GM18498 (cell line): ENCODE measurements around the gene GSX2.

Experiments
- ATAC-seq: cut with Tn5 transposase; IDR thresholded peaks from one replicate; pipeline ENCODE4 v1.9.1; 2021; ENCODE audit warnings: mild to moderate bottlenecking, moderate library complexity; ENCODE audit not compliant: unreplicated experiment

Gene GSX2

DNA sequence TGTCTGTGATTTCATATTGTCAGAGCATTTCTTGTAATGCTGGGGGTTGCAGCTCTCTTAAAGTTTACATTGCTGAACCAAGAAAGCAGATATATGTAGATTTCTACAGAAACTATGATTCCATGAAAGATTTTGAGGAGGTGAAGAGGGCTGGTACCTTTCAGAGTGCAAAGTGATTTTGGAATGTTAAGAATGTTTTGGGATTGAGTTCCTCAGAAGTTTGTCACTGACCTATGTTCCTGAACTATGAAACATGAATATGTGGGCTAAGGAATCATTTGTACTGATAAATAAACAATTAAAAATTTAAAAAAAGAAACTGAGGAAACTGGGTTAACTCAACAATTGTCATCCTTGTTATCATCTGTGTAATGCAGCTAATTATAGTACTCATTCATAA, 23.3 kb upstream of the GSX2 start:
- ATAC-seq, result no peak

DNA sequence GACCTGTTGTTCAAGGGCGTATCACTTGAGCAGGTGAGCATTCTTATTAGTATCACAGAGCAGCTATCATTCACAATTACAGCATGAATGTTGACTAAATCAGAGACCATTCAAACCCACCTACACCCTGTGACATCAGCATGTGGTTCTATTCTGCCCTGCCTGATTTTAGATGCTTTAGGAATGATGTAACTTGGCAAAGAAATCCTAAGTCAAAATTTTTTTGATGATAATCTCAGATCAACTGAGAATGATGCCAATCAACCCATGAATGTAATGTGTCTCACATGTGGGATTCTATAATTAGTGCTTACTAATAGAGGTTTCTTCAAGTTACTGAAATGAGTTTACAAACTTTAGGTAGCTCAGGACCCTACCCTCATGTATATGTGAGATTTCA, 22.2 kb upstream of the GSX2 start:
- no peak for ATAC-seq

DNA sequence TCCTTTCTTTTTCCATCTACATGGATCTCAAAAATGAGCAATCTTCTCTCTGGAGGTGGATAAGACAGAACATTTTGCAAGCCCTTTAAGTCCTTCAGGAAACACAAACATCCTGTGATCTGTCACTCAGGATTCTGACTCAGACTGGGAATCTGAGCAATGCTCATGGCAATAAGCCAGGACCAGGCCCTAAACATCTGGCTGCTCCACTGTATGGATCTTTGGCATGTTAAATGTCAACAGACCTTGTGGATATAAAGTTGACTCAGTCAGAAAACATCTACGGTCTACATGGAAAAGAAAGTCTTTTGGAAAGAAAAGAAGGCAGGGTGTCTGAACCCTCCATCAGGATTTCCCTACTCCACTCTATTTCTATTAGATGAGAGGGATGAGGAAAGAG, 17.8 kb upstream of the GSX2 start:
- no peak for ATAC-seq

DNA sequence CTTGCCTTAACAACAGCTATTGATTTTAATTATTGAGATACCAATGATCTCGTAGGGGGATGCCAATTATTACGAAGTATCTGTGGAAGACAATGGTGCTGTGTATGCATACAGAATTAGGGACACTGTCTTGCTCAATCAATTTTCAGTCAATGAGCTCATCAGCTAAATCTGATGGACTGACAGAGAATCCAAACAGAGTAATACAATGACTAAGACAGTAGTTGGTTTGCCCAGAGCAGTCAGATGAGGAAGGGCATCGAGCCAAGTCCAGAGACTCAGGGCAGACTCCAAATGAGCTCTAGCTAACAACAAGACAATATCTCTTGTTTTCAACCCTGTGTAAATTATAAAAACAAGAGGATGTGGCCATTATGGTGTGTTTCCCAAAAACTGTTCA, 14.7 kb upstream of the GSX2 start:
- ATAC-seq, result no peak

DNA sequence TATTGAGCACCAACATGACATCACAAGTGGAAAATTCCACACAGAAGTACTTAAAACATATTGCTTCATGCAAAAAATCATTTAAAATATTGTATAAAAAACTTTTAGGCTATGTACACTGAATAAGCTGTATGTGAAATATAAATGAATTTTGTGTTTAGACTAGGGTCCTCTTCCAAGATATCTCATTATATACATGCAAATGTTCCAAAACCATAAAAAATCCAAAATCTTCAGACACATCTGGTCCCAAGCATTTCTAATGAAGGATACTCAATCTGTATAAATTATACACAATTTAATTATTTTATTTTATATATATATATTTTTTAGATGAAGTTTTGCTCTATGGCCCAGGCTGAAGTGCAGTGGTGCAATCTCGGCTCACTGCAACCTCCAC, 10.1 kb upstream of the GSX2 start:
- no peak for ATAC-seq

DNA sequence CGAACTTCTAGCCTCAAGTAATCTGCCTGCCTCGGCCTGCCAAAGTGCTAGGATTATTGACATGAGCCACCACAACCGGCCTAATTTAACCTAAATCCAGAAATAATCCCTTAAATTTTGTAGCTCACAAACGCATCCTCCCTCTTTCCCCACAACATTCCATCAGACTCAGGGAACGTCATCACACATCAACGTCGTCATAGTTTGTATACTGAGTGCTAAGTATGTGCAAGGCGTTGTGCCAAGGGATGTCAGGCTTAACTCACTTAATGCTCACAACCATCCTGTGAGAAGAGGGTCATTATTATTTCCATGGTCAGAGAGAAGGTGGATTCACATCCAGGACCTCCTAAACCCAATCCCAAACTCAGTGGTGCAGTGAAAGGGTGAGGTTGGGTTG, 9.6 kb upstream of the GSX2 start:
- no peak for ATAC-seq

DNA sequence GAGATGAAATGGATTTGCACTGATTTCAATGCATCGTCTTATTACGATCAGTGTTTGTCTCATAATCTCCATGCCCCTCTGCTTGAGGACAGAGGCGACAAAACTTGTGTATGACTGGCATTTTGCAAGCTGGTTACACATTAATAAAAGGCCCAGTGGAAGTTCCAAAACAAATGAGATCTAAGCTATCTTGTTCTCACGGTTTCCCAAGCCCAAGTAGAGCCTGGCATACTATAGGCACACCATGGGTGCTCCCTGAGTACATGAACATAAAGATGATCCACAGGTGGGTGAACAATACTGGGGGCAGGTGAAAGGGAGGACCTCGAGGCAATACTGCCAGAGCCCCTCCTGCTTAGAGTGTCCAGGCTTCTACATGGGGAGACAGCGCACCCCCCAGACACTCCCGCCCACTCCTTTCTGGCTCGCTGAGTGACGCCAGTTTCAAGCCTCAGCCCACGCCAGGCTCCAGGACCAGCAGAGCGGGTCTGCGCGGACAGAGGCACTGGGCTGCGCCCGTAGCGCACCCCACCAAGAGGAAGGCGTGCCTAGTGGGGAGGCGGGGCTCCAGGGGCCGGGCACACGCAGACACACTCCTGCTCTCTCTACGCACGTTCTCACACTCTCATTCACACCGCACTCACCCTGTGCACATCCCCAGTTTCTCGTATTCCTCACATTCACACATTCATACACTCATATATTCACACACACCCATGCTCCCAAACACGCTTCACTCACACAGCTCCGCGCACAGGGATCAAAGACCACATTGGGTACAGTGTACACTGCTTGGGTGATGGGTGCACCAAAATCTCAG, 8.9 kb upstream of the GSX2 start:
- ATAC-seq, result peak; percentile 67

DNA sequence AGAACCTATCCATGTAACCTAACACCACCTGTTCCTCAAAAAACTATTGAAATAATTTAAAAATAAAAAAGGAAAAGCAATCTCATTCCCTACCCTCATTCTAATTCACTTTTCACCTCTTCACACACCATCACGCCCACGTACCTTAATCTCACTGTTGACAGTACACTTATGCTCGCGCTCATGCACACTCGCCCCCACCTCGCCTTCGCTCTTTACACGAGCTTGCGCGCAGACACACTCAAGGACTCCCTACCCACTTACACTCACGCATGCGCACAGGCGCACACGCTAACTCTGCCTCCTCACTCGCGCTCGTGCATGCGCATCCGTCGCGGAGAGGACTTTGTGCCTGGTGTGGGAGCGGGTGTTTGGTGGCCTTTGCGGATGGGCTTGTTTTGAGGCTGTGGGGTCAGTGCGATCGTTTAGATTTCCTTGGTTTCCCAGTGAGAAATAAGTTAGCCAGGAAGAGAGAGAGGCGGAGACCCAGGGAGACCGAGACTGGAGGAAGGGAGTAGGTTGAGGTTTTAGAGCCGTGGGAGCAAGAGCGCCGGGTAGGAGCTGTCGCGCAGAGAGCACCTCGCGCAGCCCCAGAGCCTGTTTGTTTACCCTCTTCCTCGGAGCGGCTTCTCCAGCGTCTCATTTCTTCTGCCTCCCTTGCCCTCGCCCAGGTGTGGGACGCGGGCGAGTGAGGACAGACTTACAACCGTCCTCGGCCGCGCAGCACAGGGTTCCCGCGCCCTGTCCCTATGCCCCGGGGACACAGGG, 8.1 kb upstream of the GSX2 start:
- peak; percentile 79 for ATAC-seq

DNA sequence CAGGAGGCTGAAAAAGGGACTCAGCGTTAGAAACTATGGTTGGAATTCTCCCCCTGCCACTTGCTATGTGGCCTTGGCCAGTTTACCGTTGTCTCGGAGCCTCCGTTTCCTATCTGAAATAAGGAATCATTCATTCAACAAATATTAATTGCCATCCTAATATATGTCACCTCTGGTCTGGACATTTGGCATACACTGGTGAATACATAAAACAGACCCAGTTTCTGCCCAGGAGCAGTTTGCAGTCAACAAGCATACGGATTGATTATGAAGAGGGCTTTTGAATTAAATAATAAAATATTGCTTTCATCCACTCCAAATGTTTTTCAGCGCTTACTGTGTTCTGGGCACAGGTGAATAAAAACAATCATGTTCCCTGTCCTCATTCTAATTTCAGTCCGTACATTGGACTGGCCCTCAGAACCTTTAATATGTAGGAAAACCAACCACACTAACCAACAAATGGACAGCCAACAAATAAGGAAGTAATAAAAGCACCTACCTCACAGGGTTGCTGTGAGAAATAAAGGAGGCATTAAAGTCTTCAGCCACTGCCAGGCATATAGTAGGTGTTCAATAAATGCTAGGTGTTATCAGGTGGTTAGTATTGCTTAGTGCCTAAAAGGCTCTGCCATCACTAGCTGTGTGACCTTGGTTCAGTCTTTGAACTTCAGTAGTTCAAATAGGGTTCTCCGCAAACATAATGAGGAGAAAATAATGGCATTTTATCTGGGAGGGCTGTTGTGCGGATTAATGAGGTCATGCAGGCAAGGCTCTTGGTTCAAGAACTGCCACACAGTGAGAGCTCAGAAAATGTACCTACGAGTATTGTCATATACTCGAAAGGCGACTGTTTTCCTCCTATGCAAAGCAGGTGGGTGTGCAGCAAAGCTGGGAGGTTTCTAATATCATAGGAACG, 7.3 kb upstream of the GSX2 start:
- ATAC-seq, result no peak

DNA sequence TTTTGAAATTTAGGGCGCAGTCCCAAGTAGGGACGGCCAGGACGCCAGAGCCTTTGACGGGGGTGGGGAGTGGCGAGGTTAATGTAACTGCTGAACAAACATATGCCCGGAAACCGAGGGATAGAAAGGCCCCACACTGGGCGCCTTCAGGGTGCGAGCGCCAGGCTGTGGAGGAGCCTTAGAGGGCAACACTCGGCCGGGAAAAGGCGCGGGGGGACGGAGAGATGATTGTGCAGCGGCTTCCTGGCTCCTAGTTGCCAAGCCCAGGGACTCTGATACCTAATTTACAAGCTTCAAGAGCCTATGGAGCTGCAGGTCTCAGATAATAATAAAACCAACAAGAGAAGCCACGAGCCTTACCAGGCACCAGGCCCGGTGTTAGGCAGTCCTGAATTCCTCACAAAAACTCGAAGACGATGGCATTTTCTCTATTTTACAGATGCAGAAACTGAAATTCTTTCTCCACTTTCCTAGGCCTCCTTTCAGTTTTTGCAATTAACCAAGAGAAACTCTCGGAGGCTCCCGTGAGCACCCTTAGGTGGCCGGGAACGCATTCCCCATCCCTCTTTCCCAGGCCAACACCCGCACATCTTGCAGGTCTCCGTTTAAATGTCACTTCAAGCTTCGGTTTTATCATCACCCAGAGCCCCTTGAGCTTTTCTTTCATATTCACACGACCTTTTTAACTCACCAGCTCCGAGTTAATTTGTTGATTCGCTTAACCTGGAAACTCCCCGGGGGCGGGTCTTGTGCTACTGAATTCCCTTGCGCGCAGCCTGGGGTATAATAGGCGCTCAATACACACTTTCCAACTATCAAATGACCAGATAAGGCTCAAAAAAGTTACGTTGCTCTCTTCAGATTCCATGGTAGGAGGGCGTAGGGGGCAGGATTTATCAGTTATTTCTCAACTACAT, 6.4 kb upstream of the GSX2 start:
- no peak for ATAC-seq

DNA sequence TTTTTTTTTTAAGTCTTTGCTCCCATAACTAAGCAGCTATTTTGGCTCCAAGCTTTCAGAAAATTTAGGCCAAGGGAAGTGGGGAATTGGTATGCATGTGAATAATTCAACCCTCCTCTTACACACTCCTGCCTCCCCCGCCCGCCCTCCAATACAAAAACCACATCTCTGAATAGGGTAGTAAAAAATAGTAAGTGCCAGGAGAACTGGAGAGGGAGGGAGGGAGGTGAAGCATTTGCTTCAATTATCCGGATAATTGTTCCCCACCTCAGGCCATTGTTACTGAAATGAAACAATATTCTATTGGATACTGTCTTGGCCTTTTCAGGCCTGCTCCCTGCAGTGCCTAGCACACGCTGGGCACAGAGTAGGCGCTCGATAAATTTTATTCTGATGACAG, 5.5 kb upstream of the GSX2 start:
- ATAC-seq, result no peak

DNA sequence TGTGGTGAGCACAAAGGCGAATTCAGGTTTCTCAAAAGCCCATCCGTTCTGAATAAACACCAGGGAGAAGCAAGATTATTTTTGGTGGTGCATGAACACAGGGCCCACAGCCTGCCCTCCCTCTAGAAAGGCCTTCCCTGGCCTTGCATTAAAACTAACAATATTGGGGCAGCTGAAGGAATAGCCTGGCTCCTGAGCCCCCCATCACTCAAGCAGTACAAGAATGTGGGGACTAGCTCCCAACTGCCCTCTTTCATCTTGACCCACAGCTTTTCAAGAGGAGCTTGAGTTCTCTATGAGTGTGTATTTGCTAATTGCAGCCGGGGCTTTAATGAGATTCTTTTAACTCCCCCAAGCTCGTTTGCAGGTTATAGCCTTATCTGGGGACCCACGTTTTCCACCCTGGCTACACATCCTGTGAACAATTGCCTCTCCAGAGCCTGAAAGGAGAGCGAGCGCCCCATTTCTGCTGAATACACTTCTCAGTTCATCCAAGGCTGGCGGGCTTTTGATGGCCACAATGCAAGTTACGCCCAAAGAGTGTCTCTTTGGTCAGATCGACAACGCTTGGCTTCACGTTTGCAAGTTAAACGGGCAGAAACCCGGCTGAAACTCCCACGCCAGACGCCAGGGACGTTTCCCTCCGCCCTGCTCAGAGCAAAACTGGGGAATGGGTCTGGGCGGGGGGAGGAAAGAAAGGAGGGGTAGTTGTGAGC, 4.7 kb upstream of the GSX2 start:
- ATAC-seq, result no peak

DNA sequence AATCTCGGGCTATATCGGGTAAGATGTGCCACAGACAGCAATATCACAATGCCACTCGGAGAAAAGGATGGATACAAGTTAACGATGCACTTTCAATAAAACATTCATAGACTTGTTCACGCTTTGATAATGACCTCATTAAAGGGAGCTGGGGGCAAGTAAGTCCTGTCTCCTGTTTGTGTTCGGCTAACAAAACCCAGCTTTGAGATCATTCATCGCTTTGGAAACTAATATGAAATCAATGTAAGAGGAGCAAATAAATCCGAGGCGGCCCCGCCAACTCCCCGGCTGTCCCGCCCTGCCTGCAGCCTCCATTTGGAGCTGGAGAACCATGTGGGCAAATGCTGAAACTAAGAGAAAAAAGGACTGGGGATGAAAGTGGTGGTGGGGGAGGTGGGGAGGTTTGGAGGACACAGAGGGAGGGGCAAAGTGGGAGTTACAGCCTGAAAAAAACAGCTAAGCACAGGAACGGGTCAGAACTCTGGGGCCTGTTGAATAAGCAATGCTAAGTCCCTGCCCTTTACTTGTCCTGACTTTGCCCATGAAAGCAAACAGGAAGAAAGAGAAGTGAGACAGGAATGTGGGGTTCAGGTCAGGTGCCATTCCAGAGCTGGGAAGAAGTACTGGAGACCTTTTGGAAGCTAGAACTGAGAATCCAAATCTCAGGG, 3.5 kb upstream of the GSX2 start:
- ATAC-seq, result no peak

DNA sequence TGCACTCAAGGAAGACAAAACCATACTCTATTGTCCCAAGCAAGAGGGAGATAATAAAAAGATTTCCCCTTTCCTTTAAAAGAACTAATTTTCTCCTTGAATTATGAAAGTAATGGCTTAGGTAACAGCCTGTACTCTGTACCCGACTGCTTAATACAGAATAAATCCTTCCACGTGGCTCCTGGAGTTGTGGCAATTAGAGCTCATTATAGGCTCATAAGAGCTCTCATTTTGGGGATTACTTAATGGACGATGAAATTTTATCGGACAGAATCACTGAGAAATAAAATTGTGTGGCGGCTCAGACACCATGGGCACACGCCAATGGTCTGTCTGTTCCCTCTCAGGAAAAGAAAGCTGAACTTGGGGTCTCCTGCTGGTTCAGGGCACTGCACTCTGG, 2.8 kb upstream of the GSX2 start:
- no peak for ATAC-seq

DNA sequence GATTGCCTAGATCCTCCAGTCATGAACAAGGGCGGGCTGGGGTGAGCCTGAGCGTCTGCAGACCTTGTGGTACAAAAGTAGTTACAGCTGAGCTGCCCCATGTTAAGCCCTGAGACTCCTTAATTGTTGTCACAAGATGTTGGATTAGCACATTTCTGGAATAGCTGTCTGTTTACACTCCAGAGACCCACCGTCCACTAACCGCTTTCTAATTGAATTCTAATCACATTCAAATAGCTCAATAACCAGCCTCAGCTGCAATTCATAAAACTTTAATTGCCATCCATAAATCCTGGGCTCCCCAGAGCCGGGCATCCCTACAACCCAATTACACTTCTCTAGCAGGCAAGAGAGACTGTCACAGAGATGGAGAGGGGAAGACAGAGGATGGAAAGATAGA, 1.6 kb upstream of the GSX2 start:
- no peak for ATAC-seq

DNA sequence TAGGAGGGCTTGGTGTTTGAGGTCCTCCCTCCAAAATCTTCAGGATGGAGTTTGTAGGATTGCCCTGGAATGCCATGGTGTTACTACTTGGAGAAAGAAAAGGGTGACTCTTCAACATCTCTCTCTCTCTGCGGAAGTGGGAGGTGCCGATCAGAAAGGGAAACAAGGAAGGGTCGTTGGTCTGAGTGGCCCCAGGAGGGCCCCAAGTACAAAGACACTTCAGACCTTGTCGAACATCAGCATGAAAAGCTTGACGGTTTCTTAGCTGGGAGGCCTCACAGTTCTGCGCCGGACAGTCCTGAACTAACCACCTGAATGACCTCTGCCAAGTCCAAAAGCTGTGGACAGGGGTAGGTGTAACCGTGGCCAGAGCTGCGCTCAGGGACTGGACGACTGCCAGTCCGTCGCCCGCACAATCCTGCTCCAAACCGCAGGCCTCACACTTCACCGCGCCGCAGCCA, 646 bp upstream of the GSX2 start:
- ATAC-seq, result no peak

DNA sequence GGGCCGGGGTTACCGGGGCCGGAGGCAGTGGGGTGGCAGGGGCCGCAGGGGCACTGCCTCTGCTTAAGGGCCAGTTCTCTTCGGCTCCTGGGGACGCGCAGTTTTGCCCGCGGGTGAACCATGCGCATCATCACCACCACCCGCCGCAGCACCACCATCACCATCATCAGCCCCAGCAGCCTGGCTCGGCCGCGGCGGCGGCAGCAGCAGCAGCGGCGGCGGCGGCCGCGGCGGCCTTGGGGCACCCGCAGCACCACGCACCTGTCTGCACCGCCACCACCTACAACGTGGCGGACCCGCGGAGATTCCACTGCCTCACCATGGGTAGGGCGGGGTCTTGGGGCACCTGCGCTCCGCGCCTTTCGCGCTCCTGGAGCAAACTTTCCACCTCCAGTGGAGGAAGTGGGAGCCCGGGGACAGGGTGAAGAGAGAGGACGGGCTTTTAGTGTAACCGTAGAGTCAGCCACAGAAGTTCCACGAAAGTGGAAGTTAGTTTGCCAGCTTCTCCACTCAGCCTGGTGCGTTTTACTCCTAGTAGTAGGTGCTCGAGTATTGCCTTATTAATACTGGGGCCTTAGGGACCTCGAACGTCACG, 729 bp downstream of the GSX2 start:
- ATAC-seq, result no peak

DNA sequence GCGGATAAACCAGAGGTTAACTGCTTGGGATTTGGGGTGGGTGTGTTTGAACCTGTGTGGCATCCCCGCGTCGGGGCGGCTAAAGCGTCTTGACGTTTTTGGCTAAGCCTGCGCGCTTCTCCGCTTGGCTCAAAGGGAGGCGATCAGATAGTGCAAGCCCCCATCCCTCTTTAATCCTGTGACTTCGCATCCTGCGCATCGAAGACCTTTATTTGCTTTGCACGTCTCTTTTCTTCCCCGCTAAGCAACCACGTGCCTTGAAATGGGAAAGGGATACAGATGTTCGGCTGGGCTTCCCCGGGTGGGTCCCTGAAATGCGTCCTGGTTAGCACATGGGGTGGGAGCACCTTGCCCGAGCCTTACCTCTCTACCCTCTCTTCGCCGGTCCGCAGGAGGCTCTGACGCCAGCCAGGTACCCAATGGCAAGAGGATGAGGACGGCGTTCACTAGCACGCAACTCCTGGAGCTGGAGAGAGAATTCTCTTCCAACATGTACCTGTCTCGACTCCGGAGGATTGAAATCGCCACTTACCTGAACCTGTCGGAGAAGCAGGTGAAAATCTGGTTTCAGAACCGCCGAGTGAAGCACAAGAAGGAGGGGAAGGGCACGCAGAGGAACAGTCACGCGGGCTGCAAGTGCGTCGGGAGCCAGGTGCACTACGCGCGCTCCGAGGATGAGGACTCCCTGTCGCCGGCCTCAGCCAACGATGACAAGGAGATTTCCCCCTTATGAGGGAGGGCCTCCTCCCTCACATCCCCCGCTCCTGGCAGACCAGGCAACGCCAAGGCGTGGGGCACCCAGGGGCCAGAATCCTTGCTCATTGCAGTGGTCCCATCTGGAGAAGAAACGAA, 1.5 kb downstream of the GSX2 start:
- ATAC-seq, result no peak
